ENCODE data around the gene MYBBP1A. TPM values are rescaled to one million over a fixed set of nuclear protein-coding genes. Genes with fewer than 3 reads are reported as not detected.
A peak's percentile ranks its signal among the peaks of the same experiment; 100 is the strongest.

Gene MYBBP1A
- total RNA-seq, 3 donors from 2014 or later (not counting 1 experiment from before 2014, with no cell fraction given) = 50.5 to 58.1 (median 52.7) TPM

DNA sequence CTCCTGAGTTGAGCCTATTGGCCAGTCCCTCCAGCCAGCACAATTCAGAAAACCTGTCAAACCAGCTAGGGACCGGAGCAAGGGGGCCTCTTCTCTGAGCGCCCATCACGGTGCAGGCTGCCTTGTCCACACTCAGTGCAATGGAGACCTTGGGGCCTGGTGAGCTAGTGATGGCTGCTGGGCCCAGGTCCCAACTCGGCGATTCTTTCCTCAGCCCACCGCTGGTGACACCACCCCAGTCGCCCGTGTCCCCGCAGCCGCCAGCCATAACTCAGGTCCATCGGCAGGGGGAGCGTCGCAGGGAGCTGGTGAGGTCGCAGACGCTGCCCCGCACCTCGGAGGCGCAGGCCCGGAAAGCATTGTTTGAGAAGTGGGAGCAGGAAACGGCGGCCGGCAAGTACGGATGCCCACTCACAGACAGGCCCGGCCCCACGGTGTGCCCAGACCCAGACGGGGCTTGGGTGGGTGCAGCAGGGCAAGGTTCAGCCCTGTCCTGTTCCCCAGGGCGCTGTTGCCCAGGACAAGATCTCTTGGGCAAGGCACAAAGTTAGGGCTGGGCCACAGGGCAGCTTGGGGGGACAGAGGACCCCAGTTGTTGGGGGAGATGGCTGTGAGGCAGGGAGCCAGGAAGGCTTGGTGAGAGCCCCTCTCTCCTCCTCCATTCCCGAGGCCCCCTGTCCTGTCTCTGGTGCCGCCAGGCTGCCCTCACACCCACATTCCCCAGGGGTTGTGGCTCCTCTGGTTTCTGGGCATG, 39.9 kb upstream of the MYBBP1A start:
- H3K27me3 Mint-ChIP-seq (ENCODE audit: low read depth in 2 of 2) = peaks cover 0 to 10% of the 10 kb centered on the region in 2 donors
- ATAC-seq = peak; percentile 49 to 75 (median 50)
- intact Hi-C loops (cut with micrococcal nuclease) = no loop called here
- no peak overlapping the region for H3K4me3 Mint-ChIP-seq
- peak in 1 of 2 donors; percentile 54 for DNase-seq
- Histone ChIP-seq H3K9me3 (ENCODE audit: control insufficient read depth, insufficient read depth, low read length) (no peaks in the 10 kb centered on the region), H3K4me3 (ENCODE audit: low read length) (no peak overlapping the region), H3K4me1 (ENCODE audit: control insufficient read depth, insufficient read depth, low read length) (peaks cover 6% of the 10 kb centered on the region), H3K27me3 (ENCODE audit: control insufficient read depth, insufficient read depth, low read length) (no peaks in the 10 kb centered on the region), H3K36me3 (ENCODE audit: control insufficient read depth, insufficient read depth, low read length) (no peaks in the 10 kb centered on the region), H3K27ac (ENCODE audit: low read length) (no peak overlapping the region)
- H3K4me1 Mint-ChIP-seq = peaks cover 5% of the 10 kb centered on the region in 2 donors
- H3K36me3 Mint-ChIP-seq = no peaks in the 10 kb centered on the region
- TF ChIP-seq CTCF (IDR thresholded peaks at IDR 0.05) = no peak
- no peaks in the 10 kb centered on the region for H3K9me3 Mint-ChIP-seq
- 24% methylated on average over 29 of the region's 29 CpGs for WGBS (ENCODE audit: insufficient coverage)
- H3K27ac Mint-ChIP-seq = no peak overlapping the region

DNA sequence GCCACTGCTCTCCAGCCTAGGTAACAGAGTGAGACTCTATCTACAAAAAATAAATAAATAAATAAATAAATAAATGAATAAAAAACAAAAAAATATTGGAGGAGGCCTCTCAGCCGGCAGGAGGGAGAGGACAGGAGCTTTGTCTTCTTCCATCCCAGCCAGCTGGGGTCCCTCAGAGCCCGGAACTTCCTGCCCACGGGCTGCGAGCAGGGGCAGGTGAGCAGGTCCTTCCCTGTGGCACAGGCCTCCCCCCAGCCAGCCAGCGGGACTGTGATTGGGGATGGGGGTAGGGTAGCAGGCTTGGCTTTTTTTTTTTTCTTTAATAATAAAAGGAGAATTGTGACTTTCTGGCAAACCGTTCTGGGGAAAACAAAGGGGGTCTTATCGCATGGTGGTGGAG, 39.2 kb upstream of the MYBBP1A start:
- Histone ChIP-seq H3K36me3 (ENCODE audit: control insufficient read depth, insufficient read depth, low read length) (no peaks in the 10 kb centered on the region), H3K27ac (ENCODE audit: low read length) (no peak overlapping the region), H3K4me3 (ENCODE audit: low read length) (no peak overlapping the region), H3K27me3 (ENCODE audit: control insufficient read depth, insufficient read depth, low read length) (no peaks in the 10 kb centered on the region), H3K9me3 (ENCODE audit: control insufficient read depth, insufficient read depth, low read length) (no peaks in the 10 kb centered on the region), H3K4me1 (ENCODE audit: control insufficient read depth, insufficient read depth, low read length) (peaks cover 6% of the 10 kb centered on the region)
- Mint-ChIP-seq H3K4me3 (no peak overlapping the region), H3K27ac (no peak overlapping the region), H3K4me1 (peaks cover 5% of the 10 kb centered on the region in 2 donors), H3K9me3 (no peaks in the 10 kb centered on the region), H3K27me3 (ENCODE audit: low read depth in 2 of 2) (peaks cover 0 to 10% of the 10 kb centered on the region in 2 donors), H3K36me3 (no peaks in the 10 kb centered on the region)
- TF ChIP-seq CTCF (IDR thresholded peaks at IDR 0.05) = no peak
- ATAC-seq (no peak), DNase-seq (no peak)
- intact Hi-C loops (cut with micrococcal nuclease) = no loop called here
- WGBS (ENCODE audit: insufficient coverage) = 95% methylated on average over 7 of the region's 7 CpGs

DNA sequence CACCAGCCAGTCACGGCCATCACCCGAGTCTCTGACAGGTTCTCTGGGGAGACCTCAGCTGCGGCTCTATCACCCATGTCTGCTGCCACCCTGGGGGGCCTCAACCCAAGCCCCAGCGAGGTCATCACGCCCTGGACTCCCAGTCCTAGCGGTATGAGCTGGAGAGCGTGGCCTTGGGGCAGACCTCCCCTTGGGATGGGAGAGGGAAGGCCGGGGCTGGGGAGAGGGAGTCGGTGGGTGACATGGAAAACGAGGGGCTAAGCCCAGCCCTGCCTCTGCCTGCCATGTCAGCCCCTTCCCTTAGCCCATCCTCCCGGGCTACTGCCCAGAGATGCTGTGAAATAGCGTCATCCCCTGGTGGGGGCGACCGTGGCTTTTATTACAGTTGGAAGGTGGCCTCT, 37.8 kb upstream of the MYBBP1A start:
- no peak overlapping the region for H3K27ac ChIP-seq (ENCODE audit: low read length)
- TF ChIP-seq CTCF (IDR thresholded peaks at IDR 0.05) = no peak
- H3K4me3 ChIP-seq (ENCODE audit: low read length) = no peak overlapping the region
- intact Hi-C loops (cut with micrococcal nuclease) = no loop called here
- no peaks in the 10 kb centered on the region for H3K9me3 ChIP-seq (ENCODE audit: control insufficient read depth, insufficient read depth, low read length)
- no peak for ATAC-seq
- H3K9me3 Mint-ChIP-seq = no peaks in the 10 kb centered on the region
- H3K27me3 Mint-ChIP-seq (ENCODE audit: low read depth in 2 of 2) = peaks cover 0 to 10% of the 10 kb centered on the region in 2 donors
- no peak overlapping the region for H3K27ac Mint-ChIP-seq
- H3K4me1 ChIP-seq (ENCODE audit: control insufficient read depth, insufficient read depth, low read length) = peaks cover 6% of the 10 kb centered on the region
- H3K27me3 ChIP-seq (ENCODE audit: control insufficient read depth, insufficient read depth, low read length) = peaks cover 2% of the 10 kb centered on the region
- H3K36me3 ChIP-seq (ENCODE audit: control insufficient read depth, insufficient read depth, low read length) = no peaks in the 10 kb centered on the region
- DNase-seq = no peak
- no peak overlapping the region for H3K4me3 Mint-ChIP-seq
- 86% methylated on average over 14 of the region's 14 CpGs for WGBS (ENCODE audit: insufficient coverage)
- no peaks in the 10 kb centered on the region for H3K36me3 Mint-ChIP-seq
- H3K4me1 Mint-ChIP-seq = peaks cover 5% of the 10 kb centered on the region in 2 donors

All from natural killer cell (primary cell).